HL-60 (cell line): ENCODE data around the gene PLSCR4.

Source experiments
- DNase-seq, 2 experiments: peaks; one replicate each; pipeline ENCODE4 v3.0.0-alpha.2; 2010 to 2020; ENCODE audit warnings: low read depth in 1 of 2, low spot score in 1 of 2
- H3K27ac ChIP-seq: fragments of 250-450 bp; sonication (Bioruptor Pico); replicated peaks from 2 replicates; pipeline ENCODE4 v1.5.1; 2020; ENCODE audit warnings: mild to moderate bottlenecking, moderate library complexity
- H3K27me3 ChIP-seq: fragments of 250-450 bp; sonication (Bioruptor Pico); 2 replicates; pipeline ENCODE4 v1.5.1; 2021; ENCODE audit warnings: mild to moderate bottlenecking, moderate library complexity; ENCODE audit not compliant: insufficient read depth, poor library complexity, severe bottlenecking
- H3K4me3 ChIP-seq: replicated peaks from 2 replicates; pipeline ENCODE4 v1.5.1; 2011; ENCODE audit warnings: mild to moderate bottlenecking, control low read depth, low read length; ENCODE audit not compliant: insufficient read depth
- GABPA ChIP-seq: IDR thresholded peaks from 2 replicates; pipeline ENCODE4 v1.6.1; 2012; ENCODE audit warnings: low read depth
- POLR2AphosphoS5 ChIP-seq: IDR thresholded peaks from 2 replicates; pipeline ENCODE4 v1.6.1; 2012; ENCODE audit warnings: low read depth
- SPI1 ChIP-seq: IDR thresholded peaks from 2 replicates; pipeline ENCODE4 v1.6.1; 2012; ENCODE audit warnings: low read depth, mild to moderate bottlenecking, borderline replicate concordance
- TF ChIP-seq, protein P1 (sequence below): IDR thresholded peaks from one replicate; pipeline ENCODE4 v1.5.1; 2011; ENCODE audit warnings: low read length, control low read depth, inconsistent platforms; ENCODE audit not compliant: insufficient read depth
- TF ChIP-seq, protein P2 (sequence below): IDR thresholded peaks from 2 replicates; pipeline ENCODE4 v1.6.1; 2012; ENCODE audit warnings: low read depth; ENCODE audit not compliant: insufficient replicate concordance

PLSCR4 gene

DNA sequence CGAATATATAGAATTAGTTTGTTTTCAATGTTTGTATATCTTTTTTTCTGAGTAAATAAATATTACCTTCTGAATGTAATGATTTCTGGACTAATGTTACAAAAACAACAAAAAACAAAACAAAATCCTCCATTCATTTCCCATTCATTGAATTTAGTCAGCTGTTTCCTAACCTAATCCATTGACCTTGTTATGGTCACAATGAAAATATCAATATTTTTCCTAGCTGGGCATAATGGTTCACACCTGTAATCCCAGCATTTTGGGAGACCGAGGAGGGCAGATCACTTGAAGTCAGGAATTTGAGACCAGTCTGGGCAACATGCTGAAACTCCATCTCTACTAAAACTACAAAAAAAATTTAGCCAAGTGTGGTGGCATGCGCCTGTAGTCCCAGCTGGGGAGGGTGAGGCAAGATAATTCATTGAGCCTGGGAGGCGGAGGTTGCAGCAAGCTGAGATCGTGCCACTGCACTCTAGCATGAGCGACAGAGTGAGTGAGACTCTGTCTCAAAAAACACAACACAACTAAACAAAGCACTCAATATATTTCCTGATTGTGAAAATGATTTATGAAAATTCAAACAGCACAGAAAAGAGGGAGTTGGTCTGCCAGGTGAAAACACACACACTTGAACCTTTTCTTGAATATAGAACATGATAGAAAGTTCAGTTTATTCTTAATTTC is 23.0 kb upstream of the PLSCR4 start:
- TF ChIP-seq GABPA, result no peak
- TF ChIP-seq, protein P1, sequence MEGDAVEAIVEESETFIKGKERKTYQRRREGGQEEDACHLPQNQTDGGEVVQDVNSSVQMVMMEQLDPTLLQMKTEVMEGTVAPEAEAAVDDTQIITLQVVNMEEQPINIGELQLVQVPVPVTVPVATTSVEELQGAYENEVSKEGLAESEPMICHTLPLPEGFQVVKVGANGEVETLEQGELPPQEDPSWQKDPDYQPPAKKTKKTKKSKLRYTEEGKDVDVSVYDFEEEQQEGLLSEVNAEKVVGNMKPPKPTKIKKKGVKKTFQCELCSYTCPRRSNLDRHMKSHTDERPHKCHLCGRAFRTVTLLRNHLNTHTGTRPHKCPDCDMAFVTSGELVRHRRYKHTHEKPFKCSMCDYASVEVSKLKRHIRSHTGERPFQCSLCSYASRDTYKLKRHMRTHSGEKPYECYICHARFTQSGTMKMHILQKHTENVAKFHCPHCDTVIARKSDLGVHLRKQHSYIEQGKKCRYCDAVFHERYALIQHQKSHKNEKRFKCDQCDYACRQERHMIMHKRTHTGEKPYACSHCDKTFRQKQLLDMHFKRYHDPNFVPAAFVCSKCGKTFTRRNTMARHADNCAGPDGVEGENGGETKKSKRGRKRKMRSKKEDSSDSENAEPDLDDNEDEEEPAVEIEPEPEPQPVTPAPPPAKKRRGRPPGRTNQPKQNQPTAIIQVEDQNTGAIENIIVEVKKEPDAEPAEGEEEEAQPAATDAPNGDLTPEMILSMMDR, result no peak
- TF ChIP-seq POLR2AphosphoS5, result no peak
- TF ChIP-seq, protein P2, sequence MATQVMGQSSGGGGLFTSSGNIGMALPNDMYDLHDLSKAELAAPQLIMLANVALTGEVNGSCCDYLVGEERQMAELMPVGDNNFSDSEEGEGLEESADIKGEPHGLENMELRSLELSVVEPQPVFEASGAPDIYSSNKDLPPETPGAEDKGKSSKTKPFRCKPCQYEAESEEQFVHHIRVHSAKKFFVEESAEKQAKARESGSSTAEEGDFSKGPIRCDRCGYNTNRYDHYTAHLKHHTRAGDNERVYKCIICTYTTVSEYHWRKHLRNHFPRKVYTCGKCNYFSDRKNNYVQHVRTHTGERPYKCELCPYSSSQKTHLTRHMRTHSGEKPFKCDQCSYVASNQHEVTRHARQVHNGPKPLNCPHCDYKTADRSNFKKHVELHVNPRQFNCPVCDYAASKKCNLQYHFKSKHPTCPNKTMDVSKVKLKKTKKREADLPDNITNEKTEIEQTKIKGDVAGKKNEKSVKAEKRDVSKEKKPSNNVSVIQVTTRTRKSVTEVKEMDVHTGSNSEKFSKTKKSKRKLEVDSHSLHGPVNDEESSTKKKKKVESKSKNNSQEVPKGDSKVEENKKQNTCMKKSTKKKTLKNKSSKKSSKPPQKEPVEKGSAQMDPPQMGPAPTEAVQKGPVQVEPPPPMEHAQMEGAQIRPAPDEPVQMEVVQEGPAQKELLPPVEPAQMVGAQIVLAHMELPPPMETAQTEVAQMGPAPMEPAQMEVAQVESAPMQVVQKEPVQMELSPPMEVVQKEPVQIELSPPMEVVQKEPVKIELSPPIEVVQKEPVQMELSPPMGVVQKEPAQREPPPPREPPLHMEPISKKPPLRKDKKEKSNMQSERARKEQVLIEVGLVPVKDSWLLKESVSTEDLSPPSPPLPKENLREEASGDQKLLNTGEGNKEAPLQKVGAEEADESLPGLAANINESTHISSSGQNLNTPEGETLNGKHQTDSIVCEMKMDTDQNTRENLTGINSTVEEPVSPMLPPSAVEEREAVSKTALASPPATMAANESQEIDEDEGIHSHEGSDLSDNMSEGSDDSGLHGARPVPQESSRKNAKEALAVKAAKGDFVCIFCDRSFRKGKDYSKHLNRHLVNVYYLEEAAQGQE, result no peak
- TF ChIP-seq SPI1, result no peak
- no peak overlapping the region for H3K27ac ChIP-seq
- no peak overlapping the region for H3K4me3 ChIP-seq
- DNase-seq, result no peak
- no peaks in the 10 kb centered on the region for H3K27me3 ChIP-seq

DNA sequence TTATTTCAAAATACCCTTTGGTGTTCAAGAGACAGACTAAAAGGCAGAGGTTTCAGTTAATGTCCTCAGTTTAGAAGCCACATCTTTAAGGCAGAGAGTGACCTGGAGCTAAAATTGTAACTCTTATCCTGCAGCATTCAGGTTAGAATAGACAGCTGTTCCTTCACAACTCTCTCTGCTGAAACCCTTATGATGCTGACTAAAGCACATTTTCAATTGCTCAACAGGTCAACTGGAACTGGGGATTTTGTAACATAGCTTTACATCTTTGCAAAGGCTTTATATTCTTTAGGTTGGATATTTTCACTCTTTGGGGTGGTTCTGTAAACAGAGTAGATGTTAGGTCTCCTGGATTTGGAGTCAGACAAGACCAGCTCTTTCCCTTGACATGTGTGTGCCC is 20.3 kb upstream of the PLSCR4 start:
- Histone ChIP-seq H3K27me3 (no peaks in the 10 kb centered on the region), H3K27ac (no peak overlapping the region), H3K4me3 (no peak overlapping the region)
- no peak for DNase-seq
- TF ChIP-seq SPI1, result no peak
- no peak for TF ChIP-seq GABPA
- TF ChIP-seq, protein P1, result no peak
- TF ChIP-seq, protein P2, result no peak
- TF ChIP-seq POLR2AphosphoS5, result no peak

DNA sequence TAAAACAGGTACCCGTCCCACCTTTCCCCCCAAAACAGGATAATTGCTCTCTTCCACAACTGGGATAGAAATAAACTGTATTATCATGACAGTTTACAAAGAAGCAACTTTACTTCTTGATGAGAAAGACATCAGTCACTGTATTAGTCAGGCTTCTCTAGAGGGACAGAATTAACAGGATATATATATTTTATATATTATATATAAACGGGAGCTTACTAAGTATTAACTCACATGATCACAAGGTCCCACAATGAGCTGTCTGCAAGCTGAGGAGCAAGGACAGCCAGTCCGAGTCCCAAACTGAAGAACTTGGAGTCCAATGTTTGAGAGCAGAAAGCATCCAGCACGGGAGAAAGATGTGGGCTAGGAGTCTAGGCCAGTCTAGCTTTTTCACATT is 18.4 kb upstream of the PLSCR4 start:
- Histone ChIP-seq H3K27ac (no peak overlapping the region), H3K27me3 (no peaks in the 10 kb centered on the region), H3K4me3 (no peak overlapping the region)
- TF ChIP-seq, protein P2, result no peak
- TF ChIP-seq POLR2AphosphoS5 (no peak), GABPA (no peak), SPI1 (no peak)
- TF ChIP-seq, protein P1, result no peak
- DNase-seq, result no peak
